ENCODE data around the gene CERS4. TPM values are rescaled to one million over a fixed set of nuclear protein-coding genes. Genes with fewer than 3 reads are reported as not detected.

The CERS4 gene
- total RNA-seq (2021): 4.8 and 9.3 TPM in 2 replicates
- percentile 36 among the genes with signal in this experiment for Bru-seq, nascent RNA
- BruChase-seq, experiment 1, labeled RNA remaining after a 2-hour chase: percentile 42 among the genes with signal in this experiment
- percentile 52 among the genes with signal in this experiment for BruChase-seq, experiment 2, labeled RNA remaining after a 6-hour chase
- long read RNA-seq, partial matches to known transcripts: 0 of 7 reads
- long read RNA-seq, other reads (novel, unspliced or antisense): 4 of 7 reads

GRCh38 chr19:8208922-8209461 lies at the start of gene CERS4:
CERS4 (plus strand) TSS chr19:8209370; CDS start chr19:8251077, 41,707 bp downstream.
- POLR2A ChIA-PET (ENCODE audit: low non-redundant PET): no interaction called here
- no peak for TF ChIP-seq CTCF (conservative IDR thresholded peaks at IDR 0.05; ENCODE audit: low read depth, low read length)
- no peak for TF ChIP-seq EZH2 (IDR thresholded peaks at IDR 0.05; ENCODE audit: borderline replicate concordance, low read depth, low read length, poor library complexity, severe bottlenecking)
- no peaks in the 10 kb centered on the region for H3K4me1 ChIP-seq (ENCODE audit: insufficient read depth, low read length, poor library complexity, severe bottlenecking)
- H3K27me3 ChIP-seq (replicated peaks; ENCODE audit: insufficient read depth, low read depth, low read length, poor library complexity): no peaks in the 10 kb centered on the region
- intact Hi-C loops (cut with micrococcal nuclease; ENCODE audit: unreplicated experiment): no loop called here
- no TSS peak for BruUV-seq (replicated peaks)
- H3K36me3 ChIP-seq (ENCODE audit: insufficient read depth, low read length, poor library complexity, severe bottlenecking): no peaks in the 10 kb centered on the region
- CTCF ChIA-PET: no interaction called here
- H3K27ac ChIP-seq (ENCODE audit: low read depth, low read length, poor library complexity, severe bottlenecking): peak within 1 kb of the TSS; percentile 41
- no peaks in the 10 kb centered on the region for H3K9me3 ChIP-seq (ENCODE audit: low read depth, low read length, poor library complexity, severe bottlenecking)
- DNase-seq (ENCODE audit: low spot score): peak; percentile 62
- peak within 1 kb of the TSS; percentile 75 for H3K4me3 ChIP-seq (ENCODE audit: low read depth, low read length, poor library complexity, severe bottlenecking)

GRCh38 chr19:8161135-8161646 lies 48.0 kb upstream of the CERS4 start:
- intact Hi-C loops (cut with micrococcal nuclease; ENCODE audit: unreplicated experiment): no loop called here
- BruUV-seq (replicated peaks): no TSS peak
- TF ChIP-seq CTCF (conservative IDR thresholded peaks at IDR 0.05; ENCODE audit: low read depth, low read length): no peak
- no peak for TF ChIP-seq EZH2 (IDR thresholded peaks at IDR 0.05; ENCODE audit: borderline replicate concordance, low read depth, low read length, poor library complexity, severe bottlenecking)
- no peaks in the 10 kb centered on the region for H3K9me3 ChIP-seq (ENCODE audit: low read depth, low read length, poor library complexity, severe bottlenecking)
- no peaks in the 10 kb centered on the region for H3K36me3 ChIP-seq (ENCODE audit: insufficient read depth, low read length, poor library complexity, severe bottlenecking)
- DNase-seq (ENCODE audit: low spot score): peak; percentile 66
- ChIA-PET POLR2A (ENCODE audit: low non-redundant PET) (no interaction called here), CTCF (no interaction called here)
- peaks cover 6% of the 10 kb centered on the region for H3K4me1 ChIP-seq (ENCODE audit: insufficient read depth, low read length, poor library complexity, severe bottlenecking)
- no peaks in the 10 kb centered on the region for H3K27me3 ChIP-seq (replicated peaks; ENCODE audit: insufficient read depth, low read depth, low read length, poor library complexity)
- peak overlapping the region; percentile 70 for H3K27ac ChIP-seq (ENCODE audit: low read depth, low read length, poor library complexity, severe bottlenecking)
- no peak overlapping the region for H3K4me3 ChIP-seq (ENCODE audit: low read depth, low read length, poor library complexity, severe bottlenecking)

- no peaks in the 10 kb centered on the region for H3K36me3 ChIP-seq (ENCODE audit: insufficient read depth, low read length, poor library complexity, severe bottlenecking)
- no peak overlapping the region for H3K4me3 ChIP-seq (ENCODE audit: low read depth, low read length, poor library complexity, severe bottlenecking)
- POLR2A ChIA-PET (ENCODE audit: low non-redundant PET): no interaction called here
- no peak overlapping the region for H3K27ac ChIP-seq (ENCODE audit: low read depth, low read length, poor library complexity, severe bottlenecking)
- no peak for TF ChIP-seq EZH2 (IDR thresholded peaks at IDR 0.05; ENCODE audit: borderline replicate concordance, low read depth, low read length, poor library complexity, severe bottlenecking)
- TF ChIP-seq CTCF (conservative IDR thresholded peaks at IDR 0.05; ENCODE audit: low read depth, low read length): no peak
- intact Hi-C loops (cut with micrococcal nuclease; ENCODE audit: unreplicated experiment): no loop called here
- H3K4me1 ChIP-seq (ENCODE audit: insufficient read depth, low read length, poor library complexity, severe bottlenecking): peaks cover 6% of the 10 kb centered on the region
- no TSS peak for BruUV-seq (replicated peaks)
- DNase-seq (ENCODE audit: low spot score): no peak
- no peaks in the 10 kb centered on the region for H3K27me3 ChIP-seq (replicated peaks; ENCODE audit: insufficient read depth, low read depth, low read length, poor library complexity)
- H3K9me3 ChIP-seq (ENCODE audit: low read depth, low read length, poor library complexity, severe bottlenecking): no peaks in the 10 kb centered on the region
- CTCF ChIA-PET: no interaction called here
These were observed 45.4 kb upstream of the CERS4 start for GRCh38 chr19:8163759-8164158.

Data from A673 (cell line).